Thoracic aorta (tissue), 2 donors: ENCODE data around the gene GALNT7. TPM values are rescaled to one million over a fixed set of nuclear protein-coding genes. Genes with fewer than 3 reads are reported as not detected.

Experiments
- ATAC-seq: fragments of 150-250 bp; one replicate; pipeline ENCODE4 v1.8.0; 2017; ENCODE audit warnings: low read depth; ENCODE audit not compliant: insufficient number of reproducible peaks, low FRiP score
- DNase-seq: peaks from one replicate; pipeline ENCODE4 v3.0.0-alpha.2; 2020; ENCODE audit warnings: low spot score
- H3K27ac ChIP-seq, 2 donors: fragments of 200-600 bp; sonication (generic); 1 replicate in 1 of 2; 2 replicates in 1 of 2; pipeline ENCODE4 v1.5.1; 2016; ENCODE audit warnings: mild to moderate bottlenecking in 2 of 2, moderate library complexity in 2 of 2
- H3K27me3 ChIP-seq: fragments of 200-600 bp; sonication (generic); replicated peaks from 2 replicates; pipeline ENCODE4 v1.6.0; 2016; ENCODE audit warnings: mild to moderate bottlenecking; ENCODE audit not compliant: insufficient read depth
- H3K36me3 ChIP-seq: fragments of 200-600 bp; sonication (generic); one replicate; pipeline ENCODE4 v1.5.1; 2016
- H3K4me1 ChIP-seq, 2 donors: fragments of 200-600 bp; sonication (generic); 1 replicate in 1 of 2; 2 replicates in 1 of 2; pipeline versions ENCODE4 v1.5.1 to v1.6.0; 2016; ENCODE audit warnings: low read depth in 2 of 2, mild to moderate bottlenecking in 1 of 2; ENCODE audit not compliant: control insufficient read depth in 1 of 2
- H3K4me3 ChIP-seq: fragments of 200-600 bp; sonication (generic); 2 replicates; pipeline ENCODE4 v1.5.1; 2016; ENCODE audit warnings: mild to moderate bottlenecking
- H3K9me3 ChIP-seq: fragments of 200-600 bp; sonication (generic); 2 replicates; pipeline ENCODE4 v1.5.1; 2016
- CTCF ChIP-seq: fragments of 200-600 bp; sonication (generic); IDR thresholded peaks from one replicate; pipeline ENCODE4 v1.5.1; 2019; ENCODE audit warnings: antibody characterized with exemption
- total RNA-seq, 2 donors: library from RNA; depleted of rRNA; stranded (reverse); fragments of >200 nt; gene quantifications; one replicate each; pipeline versions ENCODE4 v1.1.0 to v1.2.3, GENCODE V29; 2016

GALNT7 gene
- total RNA-seq, 2 donors from 2014 or later, result 12.7 to 23.1 TPM

- Histone ChIP-seq H3K27me3 (no peaks in the 10 kb centered on the region), H3K9me3 (no peaks in the 10 kb centered on the region), H3K36me3 (no peaks in the 10 kb centered on the region), H3K4me1 (peaks cover 7 to 22% of the 10 kb centered on the region in 2 donors), H3K4me3 (peak overlapping the region; percentile 88), H3K27ac (peak overlapping the region; percentile 53 to 77)
- DNase-seq (peak; percentile 7), ATAC-seq (peak; percentile 17)
- no peak for TF ChIP-seq CTCF
Observed at GRCh38 chr4:173334891-173335752, 166.5 kb downstream of the GALNT7 start.

GRCh38 chr4:173337463-173337862 lies 168.9 kb downstream of the GALNT7 start:
- no peak overlapping the region for H3K27ac ChIP-seq
- DNase-seq (no peak), ATAC-seq (no peak)
- no peaks in the 10 kb centered on the region for H3K9me3 ChIP-seq
- H3K4me1 ChIP-seq, result peaks cover 0 to 6% of the 10 kb centered on the region in 2 donors
- H3K36me3 ChIP-seq, result no peaks in the 10 kb centered on the region
- TF ChIP-seq CTCF, result no peak
- no peaks in the 10 kb centered on the region for H3K27me3 ChIP-seq
- no peak overlapping the region for H3K4me3 ChIP-seq

GRCh38 chr4:173343832-173344397 lies 175.3 kb downstream of the GALNT7 start:
- no peak for DNase-seq
- no peak overlapping the region for H3K27ac ChIP-seq
- ATAC-seq, result no peak
- H3K4me1 ChIP-seq, result no peaks in the 10 kb centered on the region
- H3K36me3 ChIP-seq, result no peaks in the 10 kb centered on the region
- TF ChIP-seq CTCF, result no peak
- no peaks in the 10 kb centered on the region for H3K9me3 ChIP-seq
- no peak overlapping the region for H3K4me3 ChIP-seq
- H3K27me3 ChIP-seq, result no peaks in the 10 kb centered on the region

GRCh38 chr4:173345648-173346047 lies 177.0 kb downstream of the GALNT7 start:
- Histone ChIP-seq H3K9me3 (no peaks in the 10 kb centered on the region), H3K4me1 (no peaks in the 10 kb centered on the region), H3K36me3 (no peaks in the 10 kb centered on the region), H3K4me3 (no peak overlapping the region), H3K27ac (no peak overlapping the region), H3K27me3 (no peaks in the 10 kb centered on the region)
- ATAC-seq (no peak), DNase-seq (no peak)
- TF ChIP-seq CTCF, result no peak

GRCh38 chr4:173346074-173346473 lies 177.5 kb downstream of the GALNT7 start:
- no peak for DNase-seq
- Histone ChIP-seq H3K4me3 (no peak overlapping the region), H3K36me3 (no peaks in the 10 kb centered on the region), H3K27ac (no peak overlapping the region), H3K9me3 (no peaks in the 10 kb centered on the region), H3K27me3 (no peaks in the 10 kb centered on the region), H3K4me1 (no peaks in the 10 kb centered on the region)
- no peak for ATAC-seq
- no peak for TF ChIP-seq CTCF
